Measurements from ENCODE around the gene CTSC. TPM values are rescaled to one million over a fixed set of nuclear protein-coding genes. Genes with fewer than 3 reads are reported as not detected.
A peak's percentile ranks its signal among the peaks of the same experiment; 100 is the strongest.

CTSC gene
- total and polyA plus RNA-seq, 9 of the 15 experiments (the other 6 are each of a cell fraction or from before 2014, with no cell fraction given), result 113 to 403 (median 187) TPM

DNA sequence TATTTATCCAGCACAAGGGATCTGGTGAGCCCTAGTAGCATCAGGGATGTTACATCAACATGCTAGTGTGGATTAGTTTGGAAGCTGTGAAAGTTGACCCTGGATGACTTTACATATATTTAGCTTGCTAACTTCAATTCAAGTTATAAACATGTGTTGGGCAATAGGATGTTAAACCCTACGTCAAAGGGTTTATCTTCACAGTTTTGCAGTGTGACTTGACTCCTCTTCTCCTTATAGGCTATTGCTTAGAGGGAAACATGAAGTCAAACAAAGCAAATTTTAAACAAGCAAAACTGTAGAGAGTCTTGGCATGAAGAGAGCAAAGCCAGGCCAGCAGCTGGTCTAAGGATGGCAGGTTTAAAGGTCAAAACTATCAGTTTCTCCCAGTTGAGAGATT lies 11.3 kb upstream of the CTSC start:
- H3K4me2 ChIP-seq (ENCODE audit: insufficient read depth, low read length), result no peak overlapping the region
- no TSS peak for BruUV-seq (replicated peaks)
- peaks cover 4% of the 10 kb centered on the region; the same call in 2 of the 3 replicates for H3K36me3 ChIP-seq (ENCODE audit: control insufficient read depth, insufficient read depth, low read length)
- no peaks in the 10 kb centered on the region for H3K27me3 ChIP-seq (ENCODE audit: control insufficient read depth in 2 of 2, insufficient read depth in 2 of 2, low read length in 2 of 2)
- intact Hi-C loops (cut with micrococcal nuclease), result no loop called here
- no peaks in the 10 kb centered on the region for H3K79me2 ChIP-seq (ENCODE audit: control insufficient read depth, insufficient read depth, low read length)
- no peak for TF ChIP-seq MCM7 (IDR thresholded peaks at IDR 0.05)
- peak; percentile 81 for TF ChIP-seq CEBPB (tag; IDR thresholded peaks at IDR 0.05)
- TF ChIP-seq HDAC8 (tag; IDR thresholded peaks at IDR 0.05), result no peak
- no peak for TF ChIP-seq ZNF124 (CRISPR knock-in tag; IDR thresholded peaks at IDR 0.05)
- no peak for TF ChIP-seq TEAD4 (IDR thresholded peaks at IDR 0.05; ENCODE audit: low read length)
- no peak for TF ChIP-seq TEAD4 (CRISPR knock-in tag; IDR thresholded peaks at IDR 0.05; ENCODE audit: borderline replicate concordance)
- TF ChIP-seq, protein P1, sequence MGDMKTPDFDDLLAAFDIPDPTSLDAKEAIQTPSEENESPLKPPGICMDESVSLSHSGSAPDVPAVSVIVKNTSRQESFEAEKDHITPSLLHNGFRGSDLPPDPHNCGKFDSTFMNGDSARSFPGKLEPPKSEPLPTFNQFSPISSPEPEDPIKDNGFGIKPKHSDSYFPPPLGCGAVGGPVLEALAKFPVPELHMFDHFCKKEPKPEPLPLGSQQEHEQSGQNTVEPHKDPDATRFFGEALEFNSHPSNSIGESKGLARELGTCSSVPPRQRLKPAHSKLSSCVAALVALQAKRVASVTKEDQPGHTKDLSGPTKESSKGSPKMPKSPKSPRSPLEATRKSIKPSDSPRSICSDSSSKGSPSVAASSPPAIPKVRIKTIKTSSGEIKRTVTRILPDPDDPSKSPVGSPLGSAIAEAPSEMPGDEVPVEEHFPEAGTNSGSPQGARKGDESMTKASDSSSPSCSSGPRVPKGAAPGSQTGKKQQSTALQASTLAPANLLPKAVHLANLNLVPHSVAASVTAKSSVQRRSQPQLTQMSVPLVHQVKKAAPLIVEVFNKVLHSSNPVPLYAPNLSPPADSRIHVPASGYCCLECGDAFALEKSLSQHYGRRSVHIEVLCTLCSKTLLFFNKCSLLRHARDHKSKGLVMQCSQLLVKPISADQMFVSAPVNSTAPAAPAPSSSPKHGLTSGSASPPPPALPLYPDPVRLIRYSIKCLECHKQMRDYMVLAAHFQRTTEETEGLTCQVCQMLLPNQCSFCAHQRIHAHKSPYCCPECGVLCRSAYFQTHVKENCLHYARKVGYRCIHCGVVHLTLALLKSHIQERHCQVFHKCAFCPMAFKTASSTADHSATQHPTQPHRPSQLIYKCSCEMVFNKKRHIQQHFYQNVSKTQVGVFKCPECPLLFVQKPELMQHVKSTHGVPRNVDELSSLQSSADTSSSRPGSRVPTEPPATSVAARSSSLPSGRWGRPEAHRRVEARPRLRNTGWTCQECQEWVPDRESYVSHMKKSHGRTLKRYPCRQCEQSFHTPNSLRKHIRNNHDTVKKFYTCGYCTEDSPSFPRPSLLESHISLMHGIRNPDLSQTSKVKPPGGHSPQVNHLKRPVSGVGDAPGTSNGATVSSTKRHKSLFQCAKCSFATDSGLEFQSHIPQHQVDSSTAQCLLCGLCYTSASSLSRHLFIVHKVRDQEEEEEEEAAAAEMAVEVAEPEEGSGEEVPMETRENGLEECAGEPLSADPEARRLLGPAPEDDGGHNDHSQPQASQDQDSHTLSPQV (IDR thresholded peaks at IDR 0.05), result 0 out of 2 replicates have a peak, but pooled peaks have one; percentile 18
- TF ChIP-seq, protein P2, sequence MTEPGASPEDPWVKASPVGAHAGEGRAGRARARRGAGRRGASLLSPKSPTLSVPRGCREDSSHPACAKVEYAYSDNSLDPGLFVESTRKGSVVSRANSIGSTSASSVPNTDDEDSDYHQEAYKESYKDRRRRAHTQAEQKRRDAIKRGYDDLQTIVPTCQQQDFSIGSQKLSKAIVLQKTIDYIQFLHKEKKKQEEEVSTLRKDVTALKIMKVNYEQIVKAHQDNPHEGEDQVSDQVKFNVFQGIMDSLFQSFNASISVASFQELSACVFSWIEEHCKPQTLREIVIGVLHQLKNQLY (CRISPR knock-in tag; conservative IDR thresholded peaks at IDR 0.05), result no peak
- TF ChIP-seq, protein P3, sequence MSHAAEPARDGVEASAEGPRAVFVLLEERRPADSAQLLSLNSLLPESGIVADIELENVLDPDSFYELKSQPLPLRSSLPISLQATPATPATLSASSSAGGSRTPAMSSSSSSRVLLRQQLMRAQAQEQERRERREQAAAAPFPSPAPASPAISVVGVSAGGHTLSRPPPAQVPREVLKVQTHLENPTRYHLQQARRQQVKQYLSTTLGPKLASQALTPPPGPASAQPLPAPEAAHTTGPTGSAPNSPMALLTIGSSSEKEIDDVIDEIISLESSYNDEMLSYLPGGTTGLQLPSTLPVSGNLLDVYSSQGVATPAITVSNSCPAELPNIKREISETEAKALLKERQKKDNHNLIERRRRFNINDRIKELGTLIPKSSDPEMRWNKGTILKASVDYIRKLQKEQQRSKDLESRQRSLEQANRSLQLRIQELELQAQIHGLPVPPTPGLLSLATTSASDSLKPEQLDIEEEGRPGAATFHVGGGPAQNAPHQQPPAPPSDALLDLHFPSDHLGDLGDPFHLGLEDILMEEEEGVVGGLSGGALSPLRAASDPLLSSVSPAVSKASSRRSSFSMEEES (CRISPR knock-in tag; IDR thresholded peaks at IDR 0.05), result no peak
- TF ChIP-seq ZKSCAN3 (CRISPR knock-in tag; IDR thresholded peaks at IDR 0.05), result no peak
- no peak for TF ChIP-seq SMARCB1 (IDR thresholded peaks at IDR 0.05; ENCODE audit: insufficient read length, low read depth)
- no peak for TF ChIP-seq CEBPG (CRISPR knock-in tag; IDR thresholded peaks at IDR 0.05)
- peak; percentile 65 to 71 for TF ChIP-seq CEBPG (tag; conservative IDR thresholded peaks at IDR 0.05 in 1 of 2, IDR thresholded peaks at IDR 0.05 in 1 of 2)
- TF ChIP-seq NFE2 (IDR thresholded peaks at IDR 0.05; ENCODE audit: low read depth), result no peak
- no peak for TF ChIP-seq MBD2 (IDR thresholded peaks at IDR 0.05; ENCODE audit: borderline replicate concordance, low read depth)
- TF ChIP-seq FUS (optimal IDR thresholded peaks at IDR 0.05; ENCODE audit: low read depth, low read length), result no peak
- no peaks in the 10 kb centered on the region for H4K20me1 ChIP-seq (replicated peaks; ENCODE audit: control insufficient read depth, insufficient read depth, low read length)
- in situ Hi-C loops (cut with MboI), result no loop called here
- H3K9ac ChIP-seq (ENCODE audit: insufficient read depth in 1 of 2, low read depth in 2 of 2, low read length in 2 of 2), result no peak overlapping the region
- 31% methylated on average over 1 of the region's 1 CpG for WGBS (ENCODE audit: insufficient coverage, low coverage, missing lambda C conversion rate)
- H3K27ac ChIP-seq (ENCODE audit: extremely low read depth, low read depth, low read length), result 0 out of 3 replicates have a peak overlapping the region, but pooled peaks have one; percentile 12
- ATAC-seq (peak; percentile 21), FAIRE-seq (peak; percentile 37), DNase-seq (ENCODE audit: extremely low read depth in 1 of 4, low spot score in 3 of 4) (no peak)
- H3K9me1 ChIP-seq (ENCODE audit: control insufficient read depth, insufficient read depth, low read length), result no peaks in the 10 kb centered on the region
- no peaks in the 10 kb centered on the region for H3K9me3 ChIP-seq (replicated peaks; ENCODE audit: control insufficient read depth, insufficient read depth, low read depth, low read length)
- ChIA-PET POLR2A (no interaction called here), CTCF (ENCODE audit: low intra/inter-chr PET ratio) (no interaction called here)
- H3K4me1 ChIP-seq (replicated peaks in 1 of 2; ENCODE audit: control insufficient read depth in 2 of 2, insufficient read depth in 2 of 2, low read length in 2 of 2), result peaks cover 0 to 5% of the 10 kb centered on the region in 2 experiments; a peak in 3 of 5 replicates
- no peak overlapping the region for H3K4me3 ChIP-seq
- no peak overlapping the region for H2AFZ ChIP-seq (ENCODE audit: low read depth, low read length)

Data from K562 (cell line).